Inferior parietal cortex (tissue), 1 donor: ENCODE measurements around the gene SNX25.

Source experiments
- DNase-seq: peaks from one replicate; pipeline ENCODE4 v3.0.0-alpha.2; 2016; ENCODE audit errors: extremely low spot score

Gene SNX25

GRCh38 chr4:185259719-185260118 is 50.3 kb downstream of the SNX25 start:
- no peak for DNase-seq

GRCh38 chr4:185261946-185262345 is 52.5 kb downstream of the SNX25 start:
- DNase-seq: no peak

- no peak for DNase-seq
These were observed 54.0 kb downstream of the SNX25 start for GRCh38 chr4:185263419-185263818.

GRCh38 chr4:185265942-185266341 is 56.5 kb downstream of the SNX25 start:
- no peak for DNase-seq

GRCh38 chr4:185269286-185269685 is 59.9 kb downstream of the SNX25 start:
- no peak for DNase-seq

GRCh38 chr4:185270037-185270436 is 60.6 kb downstream of the SNX25 start:
- no peak for DNase-seq

- no peak for DNase-seq
These were observed 61.5 kb downstream of the SNX25 start for GRCh38 chr4:185270885-185271284.

- no peak for DNase-seq
These were observed 62.8 kb downstream of the SNX25 start for GRCh38 chr4:185272245-185272644.

GRCh38 chr4:185275501-185275900 is 66.1 kb downstream of the SNX25 start:
- no peak for DNase-seq

- no peak for DNase-seq
These were observed 66.6 kb downstream of the SNX25 start for GRCh38 chr4:185276036-185276435.

GRCh38 chr4:185278716-185279115 is 69.3 kb downstream of the SNX25 start:
- no peak for DNase-seq

- DNase-seq: no peak
These were observed 71.2 kb downstream of the SNX25 start for GRCh38 chr4:185280608-185281007.

GRCh38 chr4:185282968-185283367 is 73.6 kb downstream of the SNX25 start:
- no peak for DNase-seq

- no peak for DNase-seq
These were observed 74.3 kb downstream of the SNX25 start for GRCh38 chr4:185283723-185284122.

GRCh38 chr4:185285632-185286393 is 76.4 kb downstream of the SNX25 start:
- DNase-seq: no peak

GRCh38 chr4:185286571-185286970 is 77.2 kb downstream of the SNX25 start:
- DNase-seq: no peak

- no peak for DNase-seq
These were observed 77.6 kb downstream of the SNX25 start for GRCh38 chr4:185287031-185287430.

GRCh38 chr4:185290018-185290607 is 80.7 kb downstream of the SNX25 start:
- no peak for DNase-seq

GRCh38 chr4:185290656-185291055 is 81.3 kb downstream of the SNX25 start:
- DNase-seq: no peak

GRCh38 chr4:185293202-185293601 is 83.8 kb downstream of the SNX25 start:
- no peak for DNase-seq

GRCh38 chr4:185296665-185297460 is 87.5 kb downstream of the SNX25 start:
- DNase-seq: no peak

GRCh38 chr4:185298728-185299430 is 89.5 kb downstream of the SNX25 start:
- no peak for DNase-seq
